Upper lobe of right lung (tissue), 1 donor: ENCODE results near the gene KLHL10. TPM values are rescaled to one million over a fixed set of nuclear protein-coding genes. Genes with fewer than 3 reads are reported as not detected.

Source experiments
- ATAC-seq: fragments of 200-7000 bp; cut with Tn5 transposase; one replicate; pipeline ENCODE4 v1.9.1; 2020; ENCODE audit warnings: mild to moderate bottlenecking, moderate library complexity
- DNase-seq: peaks from one replicate; pipeline ENCODE4 v3.0.0-alpha.2; 2020
- H3K27ac ChIP-seq: fragments of 200-600 bp; one replicate; pipeline ENCODE4 v1.8.0; 2022
- H3K27me3 ChIP-seq: fragments of 200-600 bp; one replicate; pipeline ENCODE4 v1.8.0; 2022; ENCODE audit warnings: mild to moderate bottlenecking
- H3K36me3 ChIP-seq: fragments of 200-600 bp; one replicate; pipeline ENCODE4 v1.8.0; 2022
- H3K4me1 ChIP-seq: fragments of 200-600 bp; one replicate; pipeline ENCODE4 v1.8.0; 2022
- H3K4me3 ChIP-seq: fragments of 200-600 bp; one replicate; pipeline ENCODE4 v1.8.0; 2022; ENCODE audit warnings: mild to moderate bottlenecking
- H3K9me3 ChIP-seq: fragments of 200-600 bp; one replicate; pipeline ENCODE4 v1.8.0; 2022
- CTCF ChIP-seq: fragments of 200-600 bp; IDR thresholded peaks from one replicate; pipeline ENCODE4 v1.8.0; 2022; ENCODE audit warnings: antibody characterized with exemption
- intact Hi-C: fragments of 100-400 bp; cut with DNase I; formaldehyde crosslinking; loops from one replicate; pipeline ENCODE4 v1.11.0; 2022
- total RNA-seq: library from RNA; stranded (reverse); fragmentation: NEBNext Ultra II Directional; extraction: Animal tissue kit (Norgen Biotek cat#: 25700); gene quantifications from one replicate; pipeline ENCODE4 v1.2.1, GENCODE V29; 2021
- donor health status: DM: no; HTN: yes; CAD: no; lungs with severe emphysema.

The KLHL10 gene
- total RNA-seq, 1 donor from 2014 or later, result 0.29 TPM

- DNase-seq, result no peak
- intact Hi-C loops, result no loop called here
- ATAC-seq, result no peak
Observed at GRCh38 chr17:41796121-41796895, 41.3 kb upstream of the KLHL10 start.

GRCh38 chr17:41797377-41797776, 40.2 kb upstream of the KLHL10 start:
- no peaks in the 10 kb centered on the region for H3K27me3 ChIP-seq
- peaks cover 32% of the 10 kb centered on the region for H3K4me1 ChIP-seq
- no peak overlapping the region for H3K27ac ChIP-seq
- no peaks in the 10 kb centered on the region for H3K9me3 ChIP-seq
- no peaks in the 10 kb centered on the region for H3K36me3 ChIP-seq
- H3K4me3 ChIP-seq, result no peak overlapping the region
- intact Hi-C loops, result no loop called here
- DNase-seq, result no peak
- ATAC-seq, result no peak
- TF ChIP-seq CTCF, result no peak

More at GRCh38 chr17:41796121-41796895, 41.3 kb upstream of the KLHL10 start:
- H3K27me3 ChIP-seq, result no peaks in the 10 kb centered on the region
- no peaks in the 10 kb centered on the region for H3K9me3 ChIP-seq
- H3K27ac ChIP-seq, result no peak overlapping the region
- no peaks in the 10 kb centered on the region for H3K36me3 ChIP-seq
- H3K4me3 ChIP-seq, result no peak overlapping the region
- no peak for TF ChIP-seq CTCF
- H3K4me1 ChIP-seq, result peaks cover 31% of the 10 kb centered on the region

GRCh38 chr17:41799366-41799765, 38.3 kb upstream of the KLHL10 start:
- Histone ChIP-seq H3K36me3 (no peaks in the 10 kb centered on the region), H3K4me3 (no peak overlapping the region), H3K27me3 (no peaks in the 10 kb centered on the region), H3K4me1 (peaks cover 12% of the 10 kb centered on the region), H3K9me3 (no peaks in the 10 kb centered on the region), H3K27ac (no peak overlapping the region)
- TF ChIP-seq CTCF, result no peak
- ATAC-seq, result no peak
- intact Hi-C loops, result no loop called here
- DNase-seq, result no peak

- H3K9me3 ChIP-seq, result no peaks in the 10 kb centered on the region
- H3K4me3 ChIP-seq, result no peak overlapping the region
- H3K4me1 ChIP-seq, result peaks cover 10% of the 10 kb centered on the region
- H3K36me3 ChIP-seq, result no peaks in the 10 kb centered on the region
- ATAC-seq (peak; percentile 88), DNase-seq (peak; percentile 78)
- no peaks in the 10 kb centered on the region for H3K27me3 ChIP-seq
- TF ChIP-seq CTCF, result no peak
- intact Hi-C loops, result loop anchor here (2.0 kb wide), 1 partner anchor 62 kb away; no protein-coding TSS in a partner anchor
- H3K27ac ChIP-seq, result peak overlapping the region; percentile 18
Observed at GRCh38 chr17:41800601-41801373, 36.8 kb upstream of the KLHL10 start.

DNA sequence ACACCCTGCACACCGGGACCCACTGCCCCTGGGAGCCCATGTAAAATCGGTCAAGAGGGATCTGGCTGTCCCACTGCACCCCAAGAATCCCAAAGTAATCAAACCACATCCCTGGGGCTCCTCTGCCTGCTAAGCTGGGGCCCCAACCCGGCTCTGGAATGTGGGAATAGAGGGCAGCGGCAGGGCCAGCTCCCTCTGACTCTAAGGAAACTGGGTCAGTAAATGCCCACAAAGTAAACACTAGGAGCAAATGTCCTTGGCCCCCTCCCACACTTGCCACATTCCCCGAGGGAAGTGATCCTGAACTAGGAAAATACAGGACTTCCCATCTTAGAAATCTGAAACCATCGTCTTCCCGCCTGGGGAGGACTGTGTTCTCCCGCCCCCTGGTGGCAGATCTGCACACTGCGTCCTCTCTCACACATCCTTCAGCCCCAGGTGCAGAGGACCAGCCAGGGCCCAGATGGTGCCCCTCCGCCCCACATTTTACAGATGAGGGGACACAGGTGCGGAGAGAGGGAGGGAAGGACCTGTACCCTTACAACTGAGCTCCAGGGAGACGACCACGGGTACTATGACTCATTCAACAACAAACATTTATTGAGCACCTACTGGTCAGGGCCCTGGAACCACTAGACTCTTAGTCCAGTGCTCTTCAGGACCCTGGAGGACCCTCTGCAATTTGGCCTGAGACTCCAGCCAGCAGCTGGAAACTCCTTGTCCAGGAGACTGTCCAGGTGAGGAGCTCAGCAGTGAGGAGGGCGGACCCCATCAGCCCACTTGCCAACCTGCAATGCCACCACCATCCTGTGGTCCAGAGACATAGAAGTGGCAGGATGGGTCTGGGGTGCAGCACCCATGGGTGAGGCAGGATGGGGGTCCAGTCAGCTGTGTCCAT, 36.0 kb upstream of the KLHL10 start:
- H3K36me3 ChIP-seq, result no peaks in the 10 kb centered on the region
- peak overlapping the region; percentile 18 for H3K27ac ChIP-seq
- H3K4me1 ChIP-seq, result peaks cover 10% of the 10 kb centered on the region
- no peaks in the 10 kb centered on the region for H3K9me3 ChIP-seq
- H3K4me3 ChIP-seq, result no peak overlapping the region
- no peaks in the 10 kb centered on the region for H3K27me3 ChIP-seq
- ATAC-seq (peak; percentile 87), DNase-seq (peak; percentile 89)
- intact Hi-C loops, result loop anchor here (2.0 kb wide), 1 partner anchor 63 kb away; no protein-coding TSS in a partner anchor
- peak; percentile 98 for TF ChIP-seq CTCF
